Measurements from ENCODE around the gene KIAA1614. TPM values are rescaled to one million over a fixed set of nuclear protein-coding genes. Genes with fewer than 3 reads are reported as not detected.
"Not testable (repeated sequence)": the region's sequence is repeated elsewhere in the genome, so short reads cannot be mapped to it uniquely, and the experiment has no call there.

Gene KIAA1614
- total RNA-seq, 2 donors from 2014 or later, result 0.22 to 0.67 TPM

DNA sequence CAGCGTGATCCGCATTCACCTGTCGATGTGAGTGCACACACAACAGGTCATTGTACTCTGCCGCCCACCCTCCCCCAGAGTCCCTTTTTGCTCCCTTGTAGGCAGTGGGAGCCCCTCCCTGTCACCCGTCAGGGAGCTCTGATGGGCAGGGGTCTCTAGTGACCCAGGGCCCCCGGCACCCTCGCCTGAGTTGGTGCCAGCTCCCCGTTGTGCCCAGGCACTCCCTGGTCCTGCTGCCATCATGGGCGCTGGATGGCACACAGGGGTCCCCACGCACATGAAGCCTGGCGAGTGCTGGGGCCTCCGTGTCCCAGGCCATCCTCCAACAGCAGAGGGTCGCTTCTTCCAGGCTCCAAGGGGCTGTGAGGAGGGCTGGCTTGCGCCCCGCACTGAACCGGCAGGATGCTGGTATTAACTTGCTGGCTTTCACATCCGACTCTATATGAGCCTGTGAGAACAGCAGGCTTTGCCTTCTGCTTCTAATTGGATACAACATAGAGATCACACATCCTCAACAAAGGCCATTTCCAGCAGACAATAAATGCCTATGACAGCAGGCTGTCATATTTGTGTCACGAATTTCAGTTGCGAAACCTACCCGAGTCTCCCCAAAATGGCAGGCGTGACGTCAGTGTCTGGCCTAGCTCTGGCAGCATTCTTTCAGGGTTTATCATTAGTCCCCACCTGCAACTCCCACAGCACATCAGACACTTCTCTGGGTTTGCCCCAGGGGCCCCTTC, 35.4 kb downstream of the KIAA1614 start:
- peaks cover 4% of the 10 kb centered on the region for H3K9me3 Mint-ChIP-seq
- peaks cover 6% of the 10 kb centered on the region for H3K36me3 Mint-ChIP-seq
- H3K27ac Mint-ChIP-seq, result no peak overlapping the region
- no peak for ATAC-seq
- no peak for DNase-seq (ENCODE audit: low spot score)
- H3K4me1 Mint-ChIP-seq (ENCODE audit: low read depth in 2 of 2), result no peaks in the 10 kb centered on the region
- no peak overlapping the region for H3K4me3 Mint-ChIP-seq
- no peaks in the 10 kb centered on the region for H3K27me3 Mint-ChIP-seq

DNA sequence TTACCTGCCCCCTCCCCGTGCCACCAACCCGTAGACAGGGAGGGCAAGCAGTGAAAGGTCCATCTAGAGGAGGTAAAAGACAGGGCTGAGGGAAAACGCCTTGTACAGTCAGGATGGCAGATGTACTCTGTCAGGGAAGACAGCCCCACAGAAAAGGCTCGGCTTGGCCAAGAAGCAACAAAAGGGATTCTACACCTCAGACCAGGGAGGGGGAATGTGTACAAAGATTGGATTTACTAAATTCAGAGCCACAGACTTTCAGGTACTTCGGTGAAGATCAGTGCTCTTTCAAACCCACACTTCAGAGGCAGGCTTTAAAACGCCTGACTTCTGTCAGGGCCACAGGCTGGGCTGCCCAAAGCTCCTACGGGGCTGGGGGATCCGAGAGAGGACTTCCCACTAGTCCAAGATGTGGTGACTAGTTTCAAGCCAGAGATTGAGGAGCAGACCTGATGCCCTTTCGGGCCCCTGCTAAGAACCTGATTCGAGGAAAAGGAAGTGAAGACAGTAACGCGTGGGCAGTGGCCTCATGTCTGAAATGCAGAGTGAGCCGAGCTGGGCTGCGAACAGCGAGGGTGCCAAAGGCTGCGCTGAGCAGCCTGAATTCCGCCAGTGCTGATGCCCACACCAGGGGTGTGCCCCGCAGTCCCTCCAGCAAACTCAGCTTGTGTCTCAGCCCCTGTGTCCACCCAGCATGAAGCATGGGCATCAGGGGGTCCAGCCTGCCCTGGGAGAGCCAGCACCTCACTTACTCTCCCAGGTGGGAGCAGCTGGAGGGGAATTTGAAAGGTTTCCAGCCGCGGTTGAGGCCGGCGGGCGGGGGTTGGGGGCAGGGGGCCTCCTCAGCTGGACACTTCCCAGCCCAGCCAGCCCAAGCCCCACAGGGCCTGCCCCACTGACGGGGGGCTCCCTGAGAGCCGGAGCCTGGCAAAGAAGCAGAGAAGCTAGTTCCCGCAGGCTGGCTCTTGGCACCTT, 36.2 kb downstream of the KIAA1614 start:
- Mint-ChIP-seq H3K9me3 (peaks cover 4% of the 10 kb centered on the region), H3K4me3 (no peak overlapping the region), H3K36me3 (peaks cover 6% of the 10 kb centered on the region), H3K4me1 (ENCODE audit: low read depth in 2 of 2) (peaks cover 0 to 3% of the 10 kb centered on the region in 2 donors), H3K27me3 (no peaks in the 10 kb centered on the region), H3K27ac (no peak overlapping the region)
- ATAC-seq (no peak), DNase-seq (ENCODE audit: low spot score) (peak; percentile 44)

- DNase-seq (ENCODE audit: low spot score) (peak; percentile 5), ATAC-seq (no peak)
- Mint-ChIP-seq H3K36me3 (peaks cover 6% of the 10 kb centered on the region), H3K27me3 (no peaks in the 10 kb centered on the region), H3K27ac (no peak overlapping the region), H3K9me3 (peaks cover 4% of the 10 kb centered on the region), H3K4me3 (no peak overlapping the region), H3K4me1 (ENCODE audit: low read depth in 2 of 2) (peaks cover 0 to 3% of the 10 kb centered on the region in 2 donors)
Measured at GRCh38 chr1:180949616-180950000, 36.9 kb downstream of the KIAA1614 start.

DNA sequence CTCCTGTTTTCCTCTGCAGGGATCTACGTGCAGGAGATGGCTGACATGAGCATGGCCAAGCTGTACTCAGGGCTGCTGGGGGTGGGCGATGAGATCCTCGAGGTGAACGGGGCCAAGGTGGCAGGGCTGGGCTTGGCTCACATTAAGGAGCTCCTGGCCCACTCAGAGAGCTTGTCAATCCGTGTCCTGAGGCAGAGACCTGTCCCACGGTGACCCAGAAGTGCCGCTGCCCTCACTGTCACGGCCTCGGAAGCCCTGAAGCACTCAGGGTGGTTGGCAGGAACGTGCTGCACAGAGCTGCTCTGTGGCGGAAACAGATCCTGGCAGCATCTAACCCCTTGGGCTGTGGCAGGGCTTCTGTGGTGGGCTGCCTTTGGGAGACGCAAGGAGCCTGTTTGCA, 37.6 kb downstream of the KIAA1614 start:
- DNase-seq (ENCODE audit: low spot score) (peak; percentile 44), ATAC-seq (no peak)
- H3K9me3 Mint-ChIP-seq, result peaks cover 4% of the 10 kb centered on the region
- no peaks in the 10 kb centered on the region for H3K27me3 Mint-ChIP-seq
- H3K36me3 Mint-ChIP-seq, result peaks cover 6% of the 10 kb centered on the region
- H3K4me1 Mint-ChIP-seq (ENCODE audit: low read depth in 2 of 2), result peaks cover 0 to 3% of the 10 kb centered on the region in 2 donors
- no peak overlapping the region for H3K4me3 Mint-ChIP-seq
- no peak overlapping the region for H3K27ac Mint-ChIP-seq

DNA sequence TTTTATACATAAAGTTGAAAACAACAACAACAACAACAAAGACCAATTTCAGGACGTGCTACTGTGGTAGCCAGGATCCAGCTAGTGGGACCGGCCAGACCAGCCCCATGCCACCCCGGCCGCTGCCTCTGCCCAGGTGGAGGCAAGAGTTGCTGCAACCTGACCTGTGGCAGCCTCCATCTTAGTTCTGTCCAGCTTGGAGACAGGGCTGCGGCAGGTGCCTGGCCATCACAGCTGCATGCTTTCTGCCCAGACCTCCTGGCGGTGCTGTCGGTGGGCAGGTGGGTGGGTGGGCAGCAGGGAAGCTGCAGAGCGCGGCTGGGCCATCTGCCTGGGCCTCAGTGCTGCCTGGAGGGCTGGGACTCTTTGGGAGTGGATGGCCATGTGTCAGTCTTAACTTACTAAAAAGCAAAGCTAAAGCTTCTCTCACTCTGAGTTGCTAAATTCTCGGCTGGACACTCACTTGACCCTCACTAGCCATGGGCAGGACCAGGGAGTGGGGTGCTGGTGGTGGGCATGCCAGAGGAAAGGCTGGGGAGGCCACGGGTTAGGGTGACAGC, 38.6 kb downstream of the KIAA1614 start:
- H3K36me3 Mint-ChIP-seq, result peaks cover 6% of the 10 kb centered on the region
- ATAC-seq (no peak), DNase-seq (ENCODE audit: low spot score) (peak; percentile 13)
- peaks cover 0 to 3% of the 10 kb centered on the region in 2 donors for H3K4me1 Mint-ChIP-seq (ENCODE audit: low read depth in 2 of 2)
- no peak overlapping the region for H3K27ac Mint-ChIP-seq
- H3K9me3 Mint-ChIP-seq, result peaks cover 4% of the 10 kb centered on the region
- H3K4me3 Mint-ChIP-seq, result no peak overlapping the region
- H3K27me3 Mint-ChIP-seq, result no peaks in the 10 kb centered on the region

GRCh38 chr1:180951836-180952656, 39.3 kb downstream of the KIAA1614 start:
- Mint-ChIP-seq H3K4me1 (ENCODE audit: low read depth in 2 of 2) (peaks cover 0 to 3% of the 10 kb centered on the region in 2 donors), H3K9me3 (peaks cover under 1% of the 10 kb centered on the region), H3K4me3 (no peak overlapping the region), H3K36me3 (peaks cover under 1% of the 10 kb centered on the region), H3K27ac (no peak overlapping the region), H3K27me3 (no peaks in the 10 kb centered on the region)
- ATAC-seq, result no peak
- peak; percentile 31 for DNase-seq (ENCODE audit: low spot score)

GRCh38 chr1:180952657-180953013, 39.9 kb downstream of the KIAA1614 start:
- no peaks in the 10 kb centered on the region for H3K9me3 Mint-ChIP-seq
- H3K36me3 Mint-ChIP-seq, result no peaks in the 10 kb centered on the region
- H3K27ac Mint-ChIP-seq, result no peak overlapping the region
- H3K27me3 Mint-ChIP-seq, result no peaks in the 10 kb centered on the region
- H3K4me3 Mint-ChIP-seq, result no peak overlapping the region
- ATAC-seq, result no peak
- peak; percentile 46 for DNase-seq (ENCODE audit: low spot score)
- H3K4me1 Mint-ChIP-seq (ENCODE audit: low read depth in 2 of 2), result peaks cover 0 to 3% of the 10 kb centered on the region in 2 donors

DNA sequence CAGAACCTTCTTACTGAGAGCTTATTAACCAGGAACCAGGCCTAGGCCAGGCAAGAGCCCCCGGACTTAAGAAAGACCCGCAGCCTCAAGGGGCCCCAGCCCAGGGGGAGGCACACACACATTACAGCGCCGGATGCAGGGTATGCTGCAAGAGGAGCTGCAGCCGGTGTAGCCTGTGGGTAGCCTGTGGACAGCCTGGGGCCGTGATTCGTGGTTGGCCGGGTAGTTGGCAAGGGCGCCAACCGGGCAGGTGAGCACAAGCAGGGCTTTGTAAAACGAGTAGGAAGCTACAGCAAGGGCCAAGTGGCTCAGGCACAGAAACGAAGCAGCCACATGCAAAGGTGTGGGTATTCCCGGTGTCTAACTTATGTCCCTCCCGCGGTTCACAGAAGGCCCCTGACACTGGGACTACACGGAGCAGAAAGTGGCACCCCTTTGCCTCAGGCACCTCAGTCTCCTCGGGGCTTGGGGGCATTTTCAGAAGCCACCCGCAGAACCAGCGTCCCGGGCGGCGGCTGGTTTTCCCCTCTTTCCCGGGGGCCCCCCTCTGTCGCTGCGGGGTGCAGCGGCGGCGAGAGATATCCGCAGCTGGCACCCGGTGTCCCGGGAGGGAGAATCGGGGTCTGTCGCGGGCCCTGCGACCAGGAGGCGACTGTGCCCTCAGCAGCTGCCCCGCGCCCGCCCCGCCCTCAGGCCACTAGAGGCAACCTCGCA, 40.8 kb downstream of the KIAA1614 start:
- ATAC-seq (peak; percentile 15 to 17), DNase-seq (ENCODE audit: low spot score) (peak; percentile 61)
- Mint-ChIP-seq H3K9me3 (no peaks in the 10 kb centered on the region), H3K36me3 (no peaks in the 10 kb centered on the region), H3K27me3 (no peaks in the 10 kb centered on the region), H3K4me3 (peak overlapping the region; percentile 76), H3K4me1 (ENCODE audit: low read depth in 2 of 2) (peaks cover 0 to 3% of the 10 kb centered on the region in 2 donors), H3K27ac (no peak overlapping the region)

DNA sequence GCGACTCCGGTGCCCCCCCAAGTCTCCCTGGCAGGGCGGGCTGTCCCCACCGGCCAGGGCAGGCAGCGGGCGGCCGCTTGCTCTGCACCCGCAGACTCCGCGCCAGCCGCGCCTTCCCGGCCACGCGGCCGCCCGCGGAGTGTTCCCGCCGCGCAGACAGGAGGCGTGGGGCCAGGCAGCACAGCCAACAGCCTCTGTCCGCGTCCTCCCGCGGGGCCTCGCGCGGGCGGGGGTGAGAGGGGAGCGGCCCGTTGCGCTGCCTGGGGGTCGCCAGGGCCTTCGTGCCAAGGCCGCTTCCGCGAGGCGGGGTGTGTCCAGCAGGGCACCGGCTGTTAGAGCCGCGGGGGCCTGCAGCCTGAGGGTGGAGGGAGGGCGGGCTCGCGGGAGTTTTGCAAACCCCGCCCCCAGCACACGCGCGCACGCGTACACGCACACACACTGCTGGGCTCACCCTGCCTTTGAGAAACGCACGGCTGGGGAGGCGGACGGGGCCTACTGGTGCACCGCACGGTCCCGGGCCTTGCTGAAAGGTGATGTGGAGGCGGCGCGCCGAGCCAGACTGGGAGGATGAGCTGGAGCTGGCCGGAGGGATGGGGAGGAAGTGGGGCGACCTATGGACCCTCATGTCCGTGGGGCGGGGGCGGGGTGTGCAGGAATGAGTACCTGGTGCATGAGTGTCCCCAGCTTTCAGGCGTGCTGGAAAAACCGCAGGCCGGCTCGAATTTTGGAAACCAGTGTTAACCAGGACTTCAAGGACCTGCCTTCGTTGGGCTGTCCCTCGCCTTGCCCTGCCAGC, 41.5 kb downstream of the KIAA1614 start:
- no peaks in the 10 kb centered on the region for H3K9me3 Mint-ChIP-seq
- no peaks in the 10 kb centered on the region for H3K36me3 Mint-ChIP-seq
- H3K27ac Mint-ChIP-seq, result no peak overlapping the region
- no peaks in the 10 kb centered on the region for H3K27me3 Mint-ChIP-seq
- peak; percentile 72 for DNase-seq (ENCODE audit: low spot score)
- ATAC-seq, result peak; percentile 89 to 90
- peak overlapping the region; percentile 42 for H3K4me3 Mint-ChIP-seq
- H3K4me1 Mint-ChIP-seq (ENCODE audit: low read depth in 2 of 2), result peaks cover 0 to 3% of the 10 kb centered on the region in 2 donors

DNA sequence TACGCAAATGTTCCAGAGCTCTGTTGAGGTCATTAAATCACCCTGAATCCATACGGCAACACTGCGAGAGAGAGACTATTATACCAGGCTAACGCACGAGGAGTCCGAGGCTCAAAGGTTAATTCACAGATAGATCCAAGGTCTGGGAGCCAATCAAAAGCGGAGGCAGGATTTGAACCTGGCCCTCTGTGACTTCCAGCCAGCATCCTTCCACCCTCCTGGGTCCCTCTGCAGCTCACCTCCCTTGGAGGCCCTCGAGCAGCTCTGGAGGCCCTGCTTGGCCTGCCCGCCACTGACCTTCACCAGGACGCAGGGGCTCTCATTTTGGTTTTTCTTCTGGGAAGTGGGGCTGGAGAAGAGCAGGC, 42.1 kb downstream of the KIAA1614 start:
- Mint-ChIP-seq H3K27me3 (no peaks in the 10 kb centered on the region), H3K9me3 (no peaks in the 10 kb centered on the region), H3K4me1 (ENCODE audit: low read depth in 2 of 2) (peaks cover 0 to 3% of the 10 kb centered on the region in 2 donors), H3K36me3 (no peaks in the 10 kb centered on the region), H3K4me3 (peak overlapping the region; percentile 42), H3K27ac (no peak overlapping the region)
- ATAC-seq, result no peak
- DNase-seq (ENCODE audit: low spot score), result peak; percentile 28

DNA sequence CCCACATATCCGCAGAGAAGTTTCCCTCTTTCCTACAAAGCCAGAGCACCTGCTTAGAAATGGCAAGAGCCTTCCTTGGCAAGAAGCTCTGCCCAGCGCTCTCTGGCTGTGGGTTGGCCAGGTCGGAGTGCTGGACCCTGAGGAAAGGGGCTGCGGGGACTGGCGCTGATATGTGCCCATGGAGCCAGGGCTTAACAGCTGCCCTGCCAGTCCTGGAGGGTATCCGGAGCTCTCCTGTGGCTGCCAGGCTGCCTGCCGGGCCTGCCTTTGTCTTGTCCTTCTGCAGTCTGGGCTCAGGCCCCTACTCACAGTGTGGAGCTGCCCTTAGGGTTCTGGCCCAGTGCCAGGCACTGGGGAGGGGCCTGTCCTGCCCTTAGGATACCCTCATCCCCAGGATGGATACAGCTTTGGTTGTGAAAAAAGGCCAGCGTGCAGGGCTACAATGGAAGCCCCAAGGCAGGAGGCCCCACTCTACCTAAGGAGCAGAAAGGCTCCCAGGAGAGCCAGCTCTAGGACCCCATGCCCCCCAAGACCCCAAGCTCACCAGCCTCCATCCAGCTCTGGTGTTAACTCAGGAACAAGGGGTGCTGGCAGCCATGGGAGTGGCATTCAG, 43.4 kb downstream of the KIAA1614 start:
- H3K4me1 Mint-ChIP-seq (ENCODE audit: low read depth in 2 of 2), result peaks cover 3 to 6% of the 10 kb centered on the region in 2 donors
- H3K27me3 Mint-ChIP-seq, result no peaks in the 10 kb centered on the region
- ATAC-seq (no peak), DNase-seq (ENCODE audit: low spot score) (peak; percentile 49)
- no peak overlapping the region for H3K27ac Mint-ChIP-seq
- no peak overlapping the region for H3K4me3 Mint-ChIP-seq
- H3K36me3 Mint-ChIP-seq, result no peaks in the 10 kb centered on the region
- no peaks in the 10 kb centered on the region for H3K9me3 Mint-ChIP-seq

DNA sequence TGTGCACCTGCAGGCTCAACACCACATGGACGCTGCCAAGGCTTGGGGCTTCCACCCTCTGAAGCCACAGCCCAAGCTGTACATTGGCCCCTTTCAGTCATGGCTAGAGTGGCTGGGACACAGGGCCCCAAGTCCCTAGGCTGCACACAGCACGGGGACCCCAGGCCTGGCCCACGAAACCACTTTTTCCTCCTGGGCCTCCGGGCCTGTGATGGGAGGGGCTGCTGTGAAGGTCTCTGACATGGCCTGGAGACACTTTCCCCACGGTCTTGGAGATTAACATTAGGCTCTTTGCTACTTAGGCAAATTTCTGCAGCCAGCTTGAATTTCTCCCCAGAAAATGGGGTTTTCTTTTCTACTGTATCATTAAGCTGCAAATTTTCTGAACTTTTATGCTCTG, 46.9 kb downstream of the KIAA1614 start:
- H3K9me3 Mint-ChIP-seq; ATAC-seq; H3K27me3 Mint-ChIP-seq; H3K4me3 Mint-ChIP-seq; H3K4me1 Mint-ChIP-seq (ENCODE audit: low read depth in 2 of 2); DNase-seq (ENCODE audit: low spot score); H3K36me3 Mint-ChIP-seq; H3K27ac Mint-ChIP-seq: not testable (repeated sequence)
